GM11168 (cell line): ENCODE measurements around the gene EIF6.

Source experiments
- in situ Hi-C: fragments of 300-500 bp; cut with MboI; formaldehyde crosslinking; loops from one replicate; pipeline ENCODE4 v1.12.0; 2022; ENCODE audit warnings: low sequenced_read_pairs; ENCODE audit not compliant: unreplicated experiment

The EIF6 gene

DNA sequence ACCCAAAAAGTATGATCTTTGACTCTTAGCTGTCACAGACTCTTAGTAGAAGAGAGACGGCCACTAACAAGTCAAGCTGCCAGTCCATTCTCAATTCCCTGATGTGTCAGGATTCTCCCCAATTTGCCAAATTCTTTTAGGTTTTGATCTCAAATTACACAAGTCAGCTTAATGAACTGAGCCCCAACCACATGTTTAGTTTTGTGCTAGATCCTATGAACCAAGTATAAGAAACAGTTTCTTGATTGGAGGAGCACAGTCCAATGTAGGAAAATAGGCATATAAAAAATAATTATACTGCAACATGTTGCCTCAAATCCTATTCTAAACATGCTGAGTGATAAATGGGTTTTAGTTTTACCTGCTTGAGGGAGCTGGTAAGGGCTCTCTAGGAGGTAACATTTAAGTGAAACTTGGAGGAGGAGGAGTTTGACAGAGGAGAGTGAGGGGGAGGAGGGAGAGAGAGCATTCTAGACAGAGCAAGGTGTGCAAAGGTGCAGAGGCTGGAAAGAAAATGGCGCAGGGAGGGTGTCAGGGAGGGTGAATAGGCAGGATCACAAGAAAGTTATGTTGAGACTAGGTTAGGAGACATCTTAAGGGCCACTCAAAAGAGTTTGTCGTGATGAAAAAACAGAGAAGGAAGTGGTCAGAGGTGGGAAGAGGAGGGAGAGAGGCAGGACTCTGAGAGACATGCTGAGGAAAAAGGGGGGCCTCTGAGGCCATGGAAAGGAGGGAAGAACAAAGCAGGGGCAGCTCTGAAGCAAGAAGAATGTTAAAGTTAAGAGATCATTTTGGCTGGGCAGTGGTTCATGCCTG, 30.5 kb upstream of the EIF6 start:
- in situ Hi-C loops, result no loop called here

DNA sequence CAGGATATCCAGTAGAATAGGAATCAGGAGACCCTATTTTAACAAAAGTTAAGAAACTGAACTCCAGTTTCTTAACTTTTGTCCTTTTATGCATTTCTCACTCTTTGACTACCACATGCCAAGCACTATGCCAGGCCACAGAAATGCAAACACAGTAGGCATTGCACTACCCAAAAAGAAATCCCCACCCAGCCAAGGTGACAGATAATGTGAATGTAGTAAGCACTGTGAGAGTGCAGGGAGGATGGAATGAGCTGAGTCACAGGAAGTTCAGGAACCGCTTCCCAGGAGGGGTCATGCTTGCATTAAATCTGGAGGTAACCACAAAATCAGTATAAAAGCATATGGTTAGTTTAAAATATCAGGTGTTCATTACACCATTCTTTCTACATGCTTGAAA, 27.7 kb upstream of the EIF6 start:
- in situ Hi-C loops, result no loop called here

DNA sequence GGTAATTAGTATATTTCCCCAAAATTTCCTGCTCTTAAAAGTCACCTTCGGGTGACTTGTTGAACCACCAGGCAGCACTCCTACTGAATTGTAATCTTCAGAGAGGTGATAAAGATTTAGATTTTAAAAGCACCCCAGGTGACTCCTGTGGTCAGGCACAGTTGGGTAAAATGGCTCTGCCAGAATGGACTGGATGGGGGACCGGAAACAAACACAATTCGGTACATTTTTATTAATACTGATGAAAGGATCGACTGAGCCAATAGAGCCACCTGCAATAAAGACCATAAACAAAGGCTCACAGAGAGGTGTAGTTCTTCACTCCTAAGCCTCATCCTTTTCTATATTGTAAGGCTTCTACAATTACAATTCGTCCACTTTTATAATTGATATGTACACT, 27.2 kb upstream of the EIF6 start:
- in situ Hi-C loops, result no loop called here

DNA sequence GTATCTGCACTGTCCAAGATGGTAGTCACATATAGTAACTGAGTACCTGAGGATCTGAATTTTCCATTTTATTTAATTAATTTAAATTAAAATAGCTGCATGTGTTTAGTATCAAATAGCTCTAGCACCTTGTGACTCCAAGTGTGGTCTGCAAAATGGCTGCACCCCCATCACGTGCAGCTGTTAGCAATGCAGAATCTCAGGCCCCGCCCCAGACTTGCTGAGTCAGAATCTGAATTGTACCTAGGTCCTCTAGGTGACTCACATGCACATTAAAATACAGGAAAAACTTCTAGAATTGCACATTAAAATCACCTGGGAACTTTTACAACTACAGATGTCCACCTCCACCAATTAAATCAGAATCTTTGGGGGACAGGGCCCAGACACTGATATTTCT, 26.8 kb upstream of the EIF6 start:
- in situ Hi-C loops, result no loop called here

DNA sequence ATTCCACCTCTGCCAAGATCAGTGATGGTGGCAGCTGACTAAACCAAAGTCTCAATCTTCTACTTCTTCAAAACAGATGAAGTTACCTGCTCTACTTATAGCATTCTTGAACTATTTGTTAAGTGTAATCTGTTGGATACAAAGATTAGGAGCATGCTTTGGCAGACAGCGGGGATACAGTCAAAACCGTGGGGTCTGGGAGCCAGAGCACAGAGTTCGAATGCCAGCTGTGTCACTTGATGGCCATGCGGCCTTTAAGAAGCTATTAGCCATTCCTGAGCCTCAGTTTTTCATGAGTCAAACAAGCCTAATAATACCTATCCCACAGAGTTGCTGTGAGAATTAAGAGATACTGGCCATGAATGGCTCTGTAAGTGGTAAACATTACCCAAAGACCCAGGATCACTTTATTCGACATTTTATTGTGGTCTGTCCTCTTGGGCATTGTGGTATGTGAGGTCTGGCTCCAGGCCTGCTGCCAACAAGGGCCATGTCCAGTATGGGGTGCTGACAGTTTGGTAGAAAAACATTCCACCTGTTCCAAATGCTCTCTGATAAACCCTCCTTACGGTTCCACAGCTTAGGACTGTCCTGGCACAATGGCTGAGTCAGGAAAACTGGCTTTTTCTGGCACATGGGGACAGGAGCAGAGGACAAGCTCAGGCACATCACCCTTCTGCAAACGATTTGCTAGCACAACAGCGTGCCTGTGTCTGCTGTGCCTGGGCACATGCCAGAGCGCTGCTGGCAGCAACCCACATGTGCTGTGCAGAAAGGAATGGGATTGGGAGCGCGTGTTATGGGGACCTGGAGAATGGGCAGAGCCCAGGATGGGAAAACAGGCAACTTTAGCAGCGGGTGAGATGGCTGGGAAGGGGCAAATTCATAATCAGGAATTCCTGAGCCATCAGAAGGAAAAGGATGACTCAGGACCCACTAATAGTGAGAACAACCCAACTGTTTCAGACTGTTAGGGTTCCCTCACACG, 23.4 kb upstream of the EIF6 start:
- in situ Hi-C loops, result no loop called here

DNA sequence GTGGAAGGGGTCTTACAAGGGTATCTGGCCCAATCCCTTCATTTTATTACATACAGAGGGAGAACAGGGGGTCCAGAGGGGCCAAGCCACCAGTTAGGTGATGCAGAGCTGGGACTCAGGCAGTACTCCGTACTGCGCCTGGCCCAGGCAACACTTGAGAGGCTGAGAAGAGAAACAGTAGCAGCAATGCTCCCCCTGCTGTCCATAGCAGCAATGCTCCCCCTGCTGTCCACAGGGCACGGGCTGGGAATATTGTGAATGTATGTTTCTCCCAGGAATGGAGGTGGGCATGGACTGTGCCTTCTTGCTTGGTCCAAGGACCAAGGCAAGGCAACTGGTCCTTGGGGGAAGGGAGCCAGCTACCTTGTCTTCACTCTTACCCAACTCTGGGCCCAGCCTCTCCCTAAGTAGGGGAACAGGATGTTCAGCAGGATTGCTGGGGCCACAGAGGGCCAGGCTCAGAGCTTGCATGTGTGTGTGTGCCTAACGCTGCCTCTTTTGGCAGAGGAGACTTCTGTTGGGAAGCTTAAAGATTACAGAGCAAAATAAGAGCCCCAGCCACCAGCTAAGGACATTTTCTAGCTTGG, 22.5 kb upstream of the EIF6 start:
- in situ Hi-C loops, result no loop called here

DNA sequence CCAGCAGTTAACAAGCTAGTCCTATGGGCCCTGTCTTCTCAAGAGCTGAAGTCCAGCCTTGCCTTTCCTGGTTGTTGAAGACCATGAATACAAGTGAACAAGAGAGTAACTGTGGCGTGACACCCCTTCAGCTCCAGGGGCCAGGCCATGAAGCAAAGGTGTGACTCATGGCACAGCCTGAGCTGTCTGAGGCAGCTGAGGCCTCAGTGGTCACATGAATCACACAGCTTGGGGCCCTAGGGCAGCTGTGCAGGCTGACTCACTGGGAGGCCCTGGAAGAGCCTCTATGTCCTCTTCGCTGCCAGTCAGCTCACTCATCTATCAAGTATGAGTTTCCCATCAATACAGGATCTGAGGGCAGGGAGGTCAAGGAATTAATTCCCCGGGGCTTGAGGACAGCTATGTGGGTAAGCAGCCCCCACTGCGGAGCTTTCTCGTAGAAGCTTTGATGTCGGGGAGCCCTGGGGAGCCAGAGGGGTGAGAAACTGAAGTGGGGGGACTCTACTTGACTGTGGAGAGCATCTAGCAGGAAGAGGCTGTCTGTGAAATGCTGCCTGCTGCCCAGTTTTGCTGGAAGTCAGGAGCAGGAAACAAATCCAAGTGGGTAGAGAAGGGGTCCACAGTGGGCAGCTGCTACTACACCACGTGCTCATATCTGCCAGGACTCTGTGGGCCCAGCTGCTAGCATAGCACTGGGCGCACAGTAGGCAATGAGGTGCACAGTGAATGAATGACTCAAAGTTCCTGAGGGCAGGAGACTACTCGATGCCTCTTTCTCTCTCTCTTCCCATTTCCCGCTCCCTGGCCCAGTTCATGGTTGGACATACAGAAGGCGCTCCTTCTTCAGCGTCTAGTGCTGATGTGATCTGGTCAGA, 21.3 kb upstream of the EIF6 start:
- in situ Hi-C loops, result no loop called here

DNA sequence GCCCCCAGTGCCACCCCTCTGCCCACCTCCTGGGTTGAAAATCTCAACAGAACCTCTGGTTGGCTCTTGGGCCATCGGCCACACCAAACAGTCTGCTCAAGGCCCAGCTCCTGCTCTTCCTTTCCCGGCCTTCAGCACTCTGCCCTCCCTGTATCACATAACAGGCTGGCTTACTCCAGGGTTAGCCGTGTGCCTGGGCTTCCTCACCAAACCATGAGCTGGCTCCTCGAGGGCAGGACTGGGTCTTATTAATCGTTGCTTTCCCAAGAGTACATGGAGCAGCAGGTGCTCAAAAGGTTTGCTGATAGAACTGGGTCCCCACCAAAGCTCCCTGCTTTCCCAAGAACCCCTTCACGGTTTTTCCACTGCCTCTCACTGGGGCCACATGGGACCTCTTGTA, 20.4 kb upstream of the EIF6 start:
- in situ Hi-C loops, result loop anchor here (5.0 kb wide), 1 partner anchor 147 kb away; no protein-coding TSS in a partner anchor

DNA sequence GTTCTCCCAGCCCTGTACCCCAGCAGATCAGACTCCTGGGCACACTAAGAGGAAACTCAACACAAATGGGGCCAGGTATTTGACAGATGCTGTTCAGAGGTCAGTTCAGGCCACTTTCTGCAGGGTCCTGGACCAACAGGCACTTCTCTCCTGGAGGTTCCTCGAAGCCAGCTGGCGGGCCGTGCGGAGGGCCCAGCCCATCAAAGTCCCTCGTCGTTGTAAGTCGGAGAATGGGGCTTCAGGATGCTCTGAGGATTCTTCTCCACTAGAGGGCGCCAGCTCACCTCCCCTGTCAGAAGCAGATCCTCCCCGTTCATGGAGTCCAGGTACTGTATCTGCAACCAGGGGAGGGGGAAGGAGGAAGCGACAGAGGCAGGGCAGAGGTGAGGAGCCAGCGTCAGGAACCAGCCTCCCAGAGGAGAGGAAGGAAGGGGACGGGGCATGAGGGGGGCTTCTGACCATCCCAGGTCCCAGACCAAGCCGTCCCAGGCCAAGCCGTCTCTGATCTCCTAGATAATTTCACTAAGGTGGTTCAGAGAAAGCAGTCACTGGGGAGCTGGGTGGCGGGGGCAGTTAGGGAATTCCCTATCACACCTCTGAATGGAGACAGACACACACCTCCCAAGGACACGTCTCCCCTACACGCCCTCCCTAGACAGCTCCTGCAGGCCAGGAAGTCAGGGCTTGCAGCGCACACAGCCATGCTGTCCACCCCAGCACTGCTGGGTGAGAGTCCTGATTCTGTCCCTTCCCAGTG, 19.3 kb upstream of the EIF6 start:
- in situ Hi-C loops, result loop anchor here (5.0 kb wide), 1 partner anchor 148 kb away; no protein-coding TSS in a partner anchor

DNA sequence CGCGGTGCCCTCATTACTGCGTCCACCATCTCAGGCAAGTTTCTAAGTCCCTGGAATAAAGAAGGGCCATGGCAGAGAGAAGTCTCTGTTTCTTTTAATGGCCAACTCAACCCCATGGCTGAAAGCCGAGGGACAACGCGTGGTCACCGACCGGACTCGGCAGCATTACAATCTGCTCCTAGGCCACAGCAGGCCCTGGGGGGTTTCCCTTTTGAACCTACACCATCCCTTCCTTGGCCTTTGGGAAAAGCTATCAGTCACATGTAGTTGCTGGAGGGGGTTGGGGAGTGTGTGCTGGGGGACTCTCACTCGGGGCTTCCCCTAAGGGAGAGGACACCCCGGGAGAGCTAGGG, 18.8 kb upstream of the EIF6 start:
- in situ Hi-C loops, result loop anchor here (5.0 kb wide), 1 partner anchor 149 kb away; no protein-coding TSS in a partner anchor

DNA sequence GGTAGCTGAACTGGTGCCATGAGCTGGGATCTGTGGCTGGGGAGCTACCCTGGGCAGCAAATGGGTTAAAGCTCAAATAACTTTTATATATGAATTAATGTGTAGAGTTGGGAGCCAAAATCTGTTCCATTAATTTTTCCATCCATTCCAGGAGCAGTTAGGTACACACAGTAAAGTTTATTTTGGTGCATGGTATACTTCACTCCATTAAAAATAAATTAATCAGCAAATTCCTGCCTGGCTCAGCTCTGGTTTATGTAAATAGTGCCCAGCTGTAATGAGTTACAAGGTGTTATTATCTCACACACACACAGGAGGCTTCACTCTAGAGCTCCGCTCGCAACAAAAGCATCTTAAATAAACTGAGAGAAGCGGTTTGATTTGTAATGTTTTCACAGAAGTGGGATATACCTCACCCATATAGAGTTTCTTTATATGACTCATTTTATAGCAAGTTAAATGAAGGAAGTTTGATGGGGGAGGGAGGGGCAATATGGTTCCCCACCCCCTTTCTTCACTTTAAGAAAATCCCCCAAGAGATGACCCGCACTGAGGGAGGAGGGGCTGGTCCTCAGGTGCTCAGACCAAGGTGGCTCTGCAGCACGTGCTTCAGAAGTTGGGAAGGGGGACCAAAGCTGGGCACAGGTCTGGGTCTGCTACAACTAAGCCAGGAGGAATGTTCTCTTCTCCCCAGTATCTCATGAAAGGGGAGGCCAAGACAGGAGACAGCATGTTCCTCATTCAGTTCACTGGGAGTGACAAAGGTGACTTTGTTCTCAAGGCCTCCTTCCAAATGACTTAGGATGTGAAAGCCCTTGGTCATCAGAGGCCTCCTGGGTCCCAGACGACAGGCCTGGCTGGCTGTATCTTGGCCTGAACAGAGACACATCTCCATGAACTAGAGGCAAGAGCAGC, 18.1 kb upstream of the EIF6 start:
- in situ Hi-C loops, result loop anchor here (5.0 kb wide), 1 partner anchor 150 kb away; no protein-coding TSS in a partner anchor

DNA sequence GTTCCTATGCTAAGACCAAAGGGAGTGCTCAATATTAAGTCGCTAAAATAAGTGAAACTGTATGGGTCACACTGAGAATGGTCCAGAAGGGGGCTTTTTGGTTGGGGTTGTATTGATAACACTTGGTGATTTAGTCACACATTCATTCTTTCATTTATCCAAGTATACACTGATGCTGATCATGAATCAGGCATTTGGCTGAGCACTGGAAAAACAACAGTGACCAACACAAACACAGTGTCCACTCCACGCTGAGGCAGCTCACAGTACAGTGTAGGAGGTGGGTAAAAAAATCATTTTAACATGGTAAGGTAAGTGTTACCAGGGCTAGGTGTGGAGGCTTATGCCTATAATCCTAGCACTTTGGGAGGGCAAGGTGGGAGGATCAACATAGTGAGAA, 16.9 kb upstream of the EIF6 start:
- in situ Hi-C loops, result loop anchor here (5.0 kb wide), 1 partner anchor 151 kb away; no protein-coding TSS in a partner anchor

DNA sequence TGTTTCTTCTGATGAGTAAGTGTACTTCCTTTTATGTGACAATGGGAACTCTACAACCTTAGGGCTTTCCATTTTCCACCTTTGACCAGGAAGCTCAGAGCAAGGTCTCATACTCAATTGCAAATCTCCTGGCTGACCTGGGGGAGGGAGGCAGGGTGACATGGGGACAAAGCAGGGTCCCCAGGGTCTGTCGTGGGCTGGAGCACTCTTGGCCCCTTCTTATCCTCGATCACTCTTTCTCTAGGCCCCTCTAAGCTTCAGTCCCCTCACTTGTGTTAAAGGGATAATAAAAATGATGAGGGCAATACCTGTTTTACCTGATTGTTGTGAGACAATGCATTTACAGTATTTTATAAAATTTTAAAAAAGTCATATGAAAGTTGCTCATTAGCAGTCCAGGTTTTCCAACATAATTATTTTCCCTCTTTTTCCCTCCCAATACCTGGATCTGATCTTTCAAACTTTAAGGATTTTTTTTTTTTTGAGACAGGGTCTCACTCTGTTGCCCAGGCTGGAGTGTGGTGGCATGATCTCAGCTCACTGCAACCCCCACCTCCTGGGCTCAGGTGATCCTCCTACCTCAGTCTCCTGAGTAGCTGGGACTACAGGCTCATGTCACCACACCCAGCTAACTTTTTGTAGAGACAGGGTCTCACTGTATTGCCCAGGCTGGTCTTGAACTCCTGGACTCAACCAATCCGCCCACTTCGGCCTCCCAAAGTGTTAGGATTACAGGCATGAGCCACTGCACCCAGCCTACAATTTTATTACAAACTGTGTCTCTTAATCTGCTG, 16.1 kb upstream of the EIF6 start:
- in situ Hi-C loops, result loop anchor here (5.0 kb wide), 1 partner anchor 152 kb away; no protein-coding TSS in a partner anchor

DNA sequence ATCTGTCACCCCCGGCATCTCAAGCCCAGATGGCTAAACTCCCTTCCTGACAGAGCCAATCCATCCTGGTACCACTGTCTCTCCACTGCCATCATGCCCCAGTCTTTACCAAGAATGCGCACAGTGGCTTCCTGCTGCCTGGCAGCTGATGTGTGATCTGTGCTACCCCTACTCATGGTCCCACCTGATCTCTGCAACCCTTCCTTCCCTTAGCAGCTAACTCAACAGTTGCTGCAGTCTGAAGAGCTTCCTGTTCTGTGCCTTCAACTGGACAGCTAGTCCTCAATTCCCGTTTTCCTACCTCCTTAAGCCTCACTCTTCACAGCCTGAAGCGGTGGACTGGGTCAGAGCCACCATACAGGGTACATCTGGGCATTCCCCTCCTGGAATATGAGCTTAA, 15.2 kb upstream of the EIF6 start:
- in situ Hi-C loops, result loop anchor here (5.0 kb wide), 1 partner anchor 153 kb away; no protein-coding TSS in a partner anchor

DNA sequence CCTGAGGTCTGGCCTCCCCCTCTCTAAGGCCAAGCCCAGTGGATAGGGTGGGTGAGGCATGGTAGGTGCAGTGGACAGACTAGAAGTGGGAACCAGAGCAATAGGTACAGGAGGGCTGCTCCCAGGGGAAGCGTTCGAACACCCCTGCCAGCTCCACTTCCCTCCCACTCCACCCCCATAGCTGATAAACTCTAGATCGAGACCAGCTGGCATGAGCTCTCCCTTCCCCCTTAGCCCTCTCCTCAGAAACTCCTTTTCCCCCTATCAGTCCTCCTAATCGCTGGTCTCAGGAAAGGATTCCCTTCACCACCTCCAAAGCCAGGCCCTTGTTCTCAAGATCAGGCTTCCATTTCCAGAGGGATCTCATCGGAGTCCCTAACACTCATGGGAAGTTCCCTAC, 13.7 kb upstream of the EIF6 start:
- in situ Hi-C loops, result no loop called here

DNA sequence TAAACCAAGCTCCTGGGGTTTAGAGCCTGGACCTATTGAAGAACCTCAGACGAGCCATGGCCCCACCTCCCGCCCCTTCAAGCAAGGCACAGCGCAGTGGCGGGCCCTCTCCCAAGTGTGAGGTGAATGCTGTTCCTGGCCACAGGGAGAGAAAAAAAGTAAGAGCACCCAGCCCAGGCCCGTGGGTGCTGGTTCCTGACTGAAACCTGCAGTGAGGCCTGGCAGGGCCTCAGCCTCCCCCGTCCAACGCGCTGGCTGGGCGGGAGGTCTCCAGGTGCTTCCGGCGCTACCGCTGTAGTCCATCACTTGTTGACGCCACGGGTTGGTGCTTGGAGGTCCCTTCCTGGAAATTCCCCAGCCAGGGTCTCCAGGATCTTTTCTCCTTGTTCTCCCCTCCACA, 13.2 kb upstream of the EIF6 start:
- in situ Hi-C loops, result no loop called here

DNA sequence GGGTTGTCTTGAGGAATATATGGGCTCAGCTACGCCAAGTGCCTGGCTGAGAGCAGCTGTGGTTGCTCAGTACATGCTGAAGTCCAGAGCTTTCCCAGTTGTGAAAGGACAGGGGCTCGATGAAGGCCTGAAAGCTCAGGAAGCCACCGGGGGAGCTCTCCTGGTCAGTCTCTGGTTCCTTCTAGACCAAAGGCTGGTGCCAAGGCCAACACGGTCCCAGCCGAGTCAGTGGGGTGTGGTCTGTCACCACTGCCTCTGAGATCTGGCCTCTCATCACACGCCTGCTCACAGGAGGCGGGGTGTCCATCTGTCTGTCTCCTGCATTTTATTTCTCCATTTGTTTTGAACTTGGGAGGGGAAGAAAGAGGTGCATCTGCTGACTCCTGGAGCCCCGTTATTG, 12.6 kb upstream of the EIF6 start:
- in situ Hi-C loops, result no loop called here
